GM21576 (cell line): ENCODE results near the gene TOR2A.
"Not testable (repeated sequence)": the region's sequence is repeated elsewhere in the genome, so short reads cannot be mapped to it uniquely, and the experiment has no call there.

Experiments
- ATAC-seq: cut with Tn5 transposase; IDR thresholded peaks from one replicate; pipeline ENCODE4 v1.9.1; 2021; ENCODE audit warnings: mild to moderate bottlenecking, moderate library complexity; ENCODE audit not compliant: unreplicated experiment

The TOR2A gene

DNA sequence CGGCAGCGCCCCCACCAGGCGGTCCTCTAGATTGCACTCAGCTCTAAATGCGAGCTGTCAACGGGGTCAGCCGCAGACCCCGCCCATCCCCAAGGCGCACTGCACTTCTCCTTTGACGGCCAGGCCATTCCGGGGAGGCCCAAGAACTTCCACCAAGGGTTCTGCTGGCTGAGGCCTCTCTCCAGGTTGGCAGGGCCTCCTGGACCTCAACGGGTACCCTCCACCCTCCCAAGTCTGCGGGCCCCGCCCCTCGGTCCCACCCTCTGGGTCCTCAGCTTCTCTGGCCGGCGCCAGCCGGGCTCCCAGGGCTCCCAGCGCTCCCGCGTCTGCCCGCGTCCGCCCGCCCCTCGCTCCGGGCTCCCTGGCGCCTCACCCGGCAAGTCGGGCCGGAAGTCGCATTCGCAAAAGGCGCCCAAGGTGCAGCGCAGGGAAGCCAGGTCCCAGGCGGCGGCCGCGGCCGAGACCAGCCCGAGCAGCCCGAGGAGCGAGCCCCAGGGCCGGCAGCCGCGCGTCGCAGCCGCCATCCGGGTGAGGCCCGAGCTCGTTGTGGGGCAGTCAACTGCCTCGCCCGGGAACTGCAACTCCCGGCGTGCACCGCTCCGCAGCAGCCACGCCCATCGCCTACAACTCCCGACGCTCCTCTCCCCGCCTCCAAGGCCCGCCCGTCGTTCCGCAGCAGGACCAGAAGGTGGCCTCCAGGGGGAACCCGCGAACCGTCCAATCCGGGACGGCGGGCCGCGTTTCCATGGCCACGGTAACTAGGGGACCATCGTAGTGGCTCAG, at the start of gene TOR2A:
Gene TOR2A (minus strand): TSS at position 548 of the 783 bp plus-strand sequence. CDS start 24 bp downstream, at position 524.
- ATAC-seq = peak; percentile 84

DNA sequence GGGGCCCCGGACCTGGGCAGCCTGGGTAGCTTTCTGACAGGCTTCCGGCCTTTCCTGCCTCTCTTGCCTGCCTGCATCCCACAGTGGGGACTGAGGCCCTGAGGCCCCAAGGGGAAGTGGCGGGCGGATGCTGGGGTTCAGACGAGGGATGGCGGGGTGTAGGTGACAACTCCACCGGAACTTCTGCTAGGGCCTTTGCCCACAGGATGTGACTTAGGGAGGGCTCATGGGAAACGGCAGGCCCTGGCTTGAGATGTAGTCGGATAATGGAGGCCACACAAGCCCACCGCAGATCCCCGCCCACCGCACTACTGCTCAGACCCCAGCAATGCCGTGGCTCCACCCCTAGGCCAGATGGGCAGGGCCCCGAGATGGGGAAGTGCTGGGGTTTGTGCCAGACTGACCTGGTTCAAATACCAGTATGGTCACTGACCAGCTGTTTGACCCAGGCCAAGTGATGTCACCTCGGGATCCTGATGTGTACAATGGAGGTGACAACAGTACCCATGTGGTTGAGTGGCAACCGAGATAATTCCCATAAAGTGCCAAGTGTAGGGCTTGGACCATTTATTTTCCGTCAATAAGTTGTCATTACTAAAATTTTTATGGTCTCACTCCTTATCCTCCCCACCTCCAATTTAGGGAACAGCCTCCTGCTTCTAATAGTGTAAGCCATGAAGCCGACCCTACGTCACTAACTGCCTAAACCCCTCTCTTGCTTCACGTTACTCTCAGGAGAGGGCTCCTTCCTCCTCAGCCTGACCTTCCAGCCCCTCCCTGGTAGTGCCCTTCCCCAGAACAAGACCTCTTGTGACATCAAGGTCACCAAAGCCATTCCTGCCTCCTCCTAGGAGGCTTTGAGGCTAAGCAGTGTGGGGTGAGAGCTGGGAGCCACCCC, 48.3 kb upstream of the TOR2A start:
- no peak for ATAC-seq

DNA sequence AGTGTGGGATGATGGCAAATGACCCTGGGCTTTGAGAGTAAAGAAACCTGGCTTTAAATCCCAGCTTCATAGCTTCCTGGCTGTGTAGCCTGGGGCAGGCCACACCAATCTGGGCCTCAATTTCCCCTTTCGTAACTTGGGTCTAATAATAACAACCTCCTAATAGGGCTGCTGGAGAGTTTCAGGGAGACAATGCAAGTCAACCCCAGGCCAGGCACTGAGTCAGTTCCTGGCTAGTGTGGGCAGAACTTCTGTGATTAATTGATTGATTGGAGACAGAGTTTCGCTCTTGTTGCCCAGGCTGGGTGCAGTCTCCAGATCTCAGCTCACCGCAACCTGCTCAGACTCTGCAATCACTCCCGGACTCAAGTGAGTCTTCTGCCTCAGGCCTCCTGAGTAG, 46.7 kb upstream of the TOR2A start:
- ATAC-seq = no peak

DNA sequence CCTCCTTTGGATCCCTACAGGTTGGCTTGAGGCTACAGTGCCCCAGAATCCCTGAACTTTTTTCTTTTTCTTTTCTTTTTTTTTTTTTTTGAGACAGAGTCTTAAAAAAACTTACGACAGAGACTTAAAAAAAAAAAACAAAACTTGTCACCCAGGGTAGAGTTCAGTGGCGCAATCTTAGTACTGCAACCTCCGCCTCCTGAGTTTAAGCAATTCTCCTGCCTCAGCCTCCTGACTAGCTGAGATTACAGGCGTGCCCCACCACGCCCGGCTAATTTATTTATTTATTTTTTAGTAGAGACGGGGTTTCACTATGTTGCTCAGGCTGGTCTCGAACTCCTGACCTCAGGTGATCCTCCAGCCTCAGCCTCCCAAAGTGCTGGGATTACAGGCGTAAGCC, 45.8 kb upstream of the TOR2A start:
- ATAC-seq = not testable (repeated sequence)

DNA sequence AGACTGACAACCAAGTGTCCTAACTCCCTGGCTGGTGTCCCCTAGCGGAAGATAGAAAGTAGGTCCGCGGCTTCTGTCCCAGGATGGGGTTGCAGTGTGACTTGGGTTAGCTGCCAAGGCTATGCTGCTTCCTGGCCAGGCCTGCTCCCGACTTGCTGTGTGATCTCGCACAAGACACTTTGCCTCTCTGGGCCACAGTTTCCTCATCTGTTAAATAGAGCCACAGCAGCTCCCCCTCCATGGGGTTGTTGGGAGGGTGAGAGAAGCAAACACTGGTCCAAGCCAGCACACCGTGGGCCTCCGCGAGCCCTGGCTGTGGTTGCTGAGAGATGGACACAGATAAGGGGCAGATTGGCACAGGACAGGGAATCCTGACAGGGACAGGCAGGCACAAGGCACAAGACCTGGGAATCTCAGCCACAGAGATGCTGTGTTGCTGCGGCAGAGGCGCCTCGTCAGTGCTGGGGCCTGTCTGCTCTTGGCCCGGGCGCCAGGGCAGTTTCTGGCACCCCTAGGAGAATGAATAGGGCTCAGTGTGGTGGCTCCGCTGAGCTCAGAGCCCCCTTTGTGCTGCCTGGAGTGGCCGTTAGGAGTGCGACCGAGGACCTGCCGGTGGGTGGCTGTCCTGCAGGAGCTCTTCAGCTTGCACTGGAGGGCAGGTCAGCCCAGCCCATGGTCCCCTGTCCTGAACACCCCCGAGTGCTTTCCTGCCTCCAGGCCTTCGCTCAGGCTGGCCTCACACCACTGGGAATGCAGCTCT, 45.2 kb upstream of the TOR2A start:
- ATAC-seq = no peak

DNA sequence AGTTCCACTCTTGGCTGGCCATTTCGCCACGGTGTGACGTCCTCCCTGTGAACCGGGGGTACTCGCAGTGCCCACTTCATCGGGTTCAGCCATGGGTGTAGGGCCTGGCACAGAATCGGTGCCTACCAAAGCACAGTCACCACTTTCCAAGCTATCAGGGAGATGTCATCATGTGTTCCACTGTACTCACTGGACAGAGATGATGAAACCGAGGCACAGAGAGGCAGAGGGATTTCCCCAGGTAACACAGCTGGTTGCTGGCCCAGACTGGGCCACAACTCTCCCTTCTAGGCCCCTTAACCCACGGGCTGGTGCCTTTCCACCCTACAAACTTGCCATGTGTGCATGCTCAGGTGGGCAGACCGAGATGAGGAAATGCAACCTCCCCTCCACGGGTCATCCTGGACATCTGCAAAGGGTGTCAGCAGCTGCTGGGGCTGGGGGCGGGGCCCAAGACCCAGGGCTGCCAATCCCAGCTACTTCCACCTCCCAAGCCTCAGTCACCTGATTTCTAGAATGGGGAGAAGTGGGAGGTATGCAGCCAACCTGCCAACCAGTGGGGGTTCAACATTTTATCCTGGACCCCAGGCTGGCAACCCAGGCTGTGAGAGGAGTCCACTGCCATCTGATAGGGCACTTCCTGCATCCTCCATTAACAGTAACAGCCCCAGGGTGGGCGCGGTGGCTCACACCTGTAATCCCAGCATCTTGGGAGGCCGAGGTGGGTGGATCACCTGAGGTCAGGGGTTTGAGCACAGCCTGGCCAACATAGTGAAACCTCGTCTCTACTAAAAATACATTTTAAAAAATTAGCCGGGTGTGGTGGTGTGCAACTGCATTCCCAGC, 44.3 kb upstream of the TOR2A start:
- ATAC-seq = peak; percentile 42

DNA sequence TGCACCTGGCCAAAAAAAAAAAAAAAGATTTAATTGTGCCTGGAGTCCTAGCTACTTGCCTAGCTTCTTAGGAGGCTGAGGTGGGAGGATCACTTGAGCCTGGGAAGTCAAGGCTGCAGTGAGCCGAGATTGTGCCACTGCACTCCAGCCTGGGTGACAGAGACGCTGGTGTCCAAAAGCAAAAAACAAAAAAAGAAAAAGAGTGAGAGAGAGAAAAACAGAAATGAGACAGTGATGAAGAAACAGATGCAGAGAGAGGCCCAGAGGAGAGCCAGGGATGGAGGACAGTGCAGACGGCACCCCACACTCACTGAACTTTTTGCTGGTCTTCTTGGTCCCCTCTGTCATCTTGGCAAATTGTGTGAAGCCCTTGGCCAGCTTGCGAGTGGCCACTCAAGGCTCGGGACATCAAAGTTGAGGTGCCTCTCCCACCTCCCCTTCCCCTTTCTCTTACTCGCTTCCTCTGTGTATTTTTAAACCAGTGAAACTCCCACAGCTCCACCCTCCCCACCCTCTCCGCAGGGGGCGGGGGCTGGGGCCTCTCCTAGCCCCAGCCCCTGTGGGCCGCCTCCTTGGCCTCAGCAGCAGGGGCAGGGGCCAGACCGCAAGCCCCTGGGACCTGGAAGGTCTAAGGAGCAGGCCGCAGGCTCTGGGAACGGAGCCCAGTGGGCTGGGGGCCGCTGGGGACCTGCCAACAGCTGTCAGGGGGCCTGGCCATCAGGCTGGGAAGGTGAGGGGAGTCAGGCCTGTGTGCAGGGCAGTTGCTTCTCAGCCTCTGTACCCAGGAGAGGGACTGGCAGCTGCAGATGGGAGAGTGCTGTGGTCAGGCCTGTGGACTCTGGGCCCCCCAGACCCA, 43.4 kb upstream of the TOR2A start, which contains the start of gene SH2D3C:
Gene SH2D3C (minus strand): TSS at position 387 of the 856 bp plus-strand sequence. CDS start 39 bp downstream, at position 348.
- peak; percentile 31 for ATAC-seq

DNA sequence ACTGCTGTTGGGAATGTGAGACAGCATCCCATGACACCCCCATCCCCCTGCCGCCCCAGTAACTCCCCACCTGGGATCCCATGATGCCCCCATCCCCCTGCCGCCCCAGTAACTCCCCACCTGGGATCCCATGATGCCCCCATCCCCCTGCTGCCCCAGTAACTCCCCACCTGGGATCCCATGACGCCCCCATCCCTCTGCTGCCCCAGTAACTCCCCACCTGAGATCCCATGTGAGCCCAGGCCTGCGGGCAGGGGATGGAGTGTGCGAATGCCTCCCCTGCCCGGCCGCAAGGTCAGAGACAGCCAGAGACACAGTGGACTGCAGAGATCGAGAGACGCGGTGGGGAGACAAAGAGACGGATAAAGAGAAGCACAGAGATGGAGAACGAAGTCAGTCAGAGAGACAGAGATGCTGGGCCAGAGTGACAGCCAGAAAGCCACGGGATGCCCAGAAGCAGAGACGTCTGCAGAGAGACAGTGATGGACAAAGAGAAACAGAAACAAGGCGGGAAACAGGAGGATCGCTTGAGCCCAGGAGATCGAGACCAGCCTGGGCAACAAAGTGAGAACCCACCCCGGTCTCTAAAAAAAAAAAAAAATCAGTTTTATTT, 42.4 kb upstream of the TOR2A start:
- no peak for ATAC-seq

DNA sequence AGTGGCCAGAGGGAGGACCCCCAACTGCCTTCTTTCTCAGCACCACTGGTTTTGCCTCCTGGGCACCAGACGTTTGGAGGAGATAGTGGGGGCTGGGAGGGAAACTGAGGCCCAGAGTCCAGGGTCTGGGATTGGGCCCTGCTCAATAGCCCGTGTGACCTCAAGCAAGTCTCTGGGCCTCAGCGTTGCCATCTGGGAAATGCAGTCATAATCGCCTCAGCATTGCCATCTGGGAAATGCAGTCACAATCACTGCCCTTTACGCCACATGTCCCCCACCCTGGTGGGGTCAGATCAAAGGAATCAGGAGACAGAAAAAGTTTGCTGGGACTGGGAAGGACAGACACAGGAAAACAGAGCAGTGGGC, 41.8 kb upstream of the TOR2A start:
- no peak for ATAC-seq

DNA sequence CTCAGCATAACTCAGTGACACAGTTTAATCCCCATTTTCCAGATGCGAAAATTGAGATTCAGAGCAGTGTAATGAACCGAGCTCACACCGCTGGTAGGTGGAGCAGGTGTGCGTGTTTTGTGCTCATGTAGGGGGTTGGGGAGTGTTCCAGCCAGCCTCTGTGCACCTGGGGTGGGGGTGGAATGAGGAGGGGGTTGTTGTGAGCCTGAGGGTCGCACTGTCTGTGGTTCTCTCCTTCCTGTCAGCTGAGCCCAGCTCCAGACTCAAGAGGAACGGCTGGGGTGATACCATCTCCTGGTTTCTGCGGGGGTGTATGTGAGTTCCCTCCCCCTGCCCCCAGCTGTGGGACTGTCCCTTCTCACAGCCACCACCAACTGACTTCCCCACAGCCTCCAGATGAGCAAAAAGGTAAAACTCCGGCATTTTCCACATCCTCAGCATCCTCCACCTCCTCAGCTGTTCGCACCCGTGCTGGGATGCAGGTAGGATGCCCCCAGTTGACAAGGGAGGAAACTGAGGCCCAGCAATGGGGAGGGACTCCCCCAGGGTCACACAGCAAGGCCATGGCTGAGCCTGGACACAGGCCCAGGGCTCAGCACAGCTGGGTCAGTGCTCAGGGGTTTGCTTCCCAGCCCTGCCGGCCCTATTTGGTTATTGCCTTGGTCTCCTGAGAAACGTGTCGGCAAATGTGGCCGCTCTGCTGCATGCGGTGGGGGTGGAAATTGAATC, 41.3 kb upstream of the TOR2A start:
- ATAC-seq = peak; percentile 27

DNA sequence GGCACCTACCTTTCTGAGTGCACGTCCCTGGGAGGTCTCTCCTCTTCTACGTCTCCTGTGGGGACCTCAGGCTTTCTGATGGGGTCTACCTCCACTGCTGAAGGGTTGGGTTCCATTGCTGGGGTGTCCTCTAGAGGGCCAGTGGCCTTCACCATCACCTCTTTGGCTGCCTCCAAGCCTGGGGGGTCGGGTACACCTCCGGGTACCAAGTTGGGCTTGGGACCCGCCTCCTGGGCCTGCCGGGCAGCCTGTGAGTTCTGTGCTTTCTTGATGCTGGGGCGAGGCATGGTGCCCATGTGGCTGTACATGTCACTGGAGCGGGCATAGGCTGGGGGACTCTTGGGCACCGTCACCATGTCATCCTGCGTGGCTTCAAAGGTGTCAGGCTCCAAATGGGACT, 38.9 kb upstream of the TOR2A start:
- ATAC-seq = no peak

DNA sequence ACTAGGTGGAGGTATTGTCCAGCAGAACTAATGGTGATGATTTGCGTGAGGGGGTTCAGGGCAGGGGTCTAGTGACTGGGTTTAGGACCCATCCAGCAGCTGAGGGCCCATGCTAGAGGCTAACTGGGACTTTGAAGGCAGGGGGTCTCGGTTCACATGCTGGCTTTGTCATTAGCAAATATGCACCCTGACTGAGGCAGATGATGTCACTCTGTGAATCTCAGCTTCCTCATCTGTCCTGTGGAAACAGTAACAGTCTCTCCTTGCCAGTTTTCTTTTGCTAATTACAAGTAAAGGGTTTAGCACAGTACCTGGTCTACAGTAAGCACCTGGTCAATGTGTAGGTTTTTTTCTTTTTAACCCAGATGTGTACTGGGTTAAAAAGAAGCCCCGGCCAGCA, 38.2 kb upstream of the TOR2A start:
- no peak for ATAC-seq

DNA sequence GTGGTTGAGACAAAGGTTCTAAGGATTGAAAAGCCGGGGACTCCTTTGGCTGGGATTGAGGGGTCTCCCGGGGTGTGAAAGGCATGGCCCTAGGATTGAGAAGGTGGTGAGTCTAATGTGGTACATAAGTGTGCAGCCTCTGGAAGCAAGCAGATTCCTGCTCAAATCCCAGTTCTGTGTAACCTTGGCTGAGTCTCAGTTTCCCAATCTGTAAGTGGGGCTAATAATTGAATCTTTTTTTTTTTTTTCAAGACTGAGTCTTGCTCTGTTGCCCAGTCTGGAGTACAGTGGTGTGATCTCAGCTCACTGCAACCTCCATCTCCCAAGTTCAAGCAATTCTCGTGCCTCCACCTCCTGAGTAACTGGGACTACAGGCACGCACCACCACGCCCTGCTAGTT, 37.5 kb upstream of the TOR2A start:
- ATAC-seq = no peak

DNA sequence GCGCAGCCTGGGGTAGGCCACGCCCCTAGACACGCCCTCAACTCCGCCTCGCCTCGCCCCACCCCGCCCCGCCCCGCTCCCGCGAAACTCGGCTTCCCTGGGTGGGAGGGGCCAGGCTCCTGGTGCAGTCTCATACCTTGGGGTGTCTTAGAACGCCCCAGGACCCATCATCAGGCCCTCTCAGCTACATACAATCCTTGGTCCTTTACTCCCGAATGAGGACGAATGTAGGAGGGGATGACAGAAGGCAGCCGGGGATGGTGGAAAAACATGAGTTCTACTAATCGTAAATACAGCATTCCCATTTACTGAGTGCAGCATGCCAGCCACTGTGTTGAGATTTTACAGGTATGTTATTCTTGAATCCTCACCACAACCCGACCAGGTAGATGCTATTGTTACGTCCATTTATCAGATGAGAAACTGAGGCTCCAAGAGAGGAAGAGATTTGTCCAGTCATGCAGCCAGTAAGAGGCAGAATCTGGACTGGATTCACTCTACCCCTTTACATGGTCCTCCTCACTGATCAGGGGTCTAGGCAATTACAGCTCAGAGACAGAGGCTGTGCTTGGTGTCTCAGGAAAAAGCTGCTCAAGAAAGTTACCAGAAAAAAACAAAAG, 36.6 kb upstream of the TOR2A start:
- no peak for ATAC-seq

DNA sequence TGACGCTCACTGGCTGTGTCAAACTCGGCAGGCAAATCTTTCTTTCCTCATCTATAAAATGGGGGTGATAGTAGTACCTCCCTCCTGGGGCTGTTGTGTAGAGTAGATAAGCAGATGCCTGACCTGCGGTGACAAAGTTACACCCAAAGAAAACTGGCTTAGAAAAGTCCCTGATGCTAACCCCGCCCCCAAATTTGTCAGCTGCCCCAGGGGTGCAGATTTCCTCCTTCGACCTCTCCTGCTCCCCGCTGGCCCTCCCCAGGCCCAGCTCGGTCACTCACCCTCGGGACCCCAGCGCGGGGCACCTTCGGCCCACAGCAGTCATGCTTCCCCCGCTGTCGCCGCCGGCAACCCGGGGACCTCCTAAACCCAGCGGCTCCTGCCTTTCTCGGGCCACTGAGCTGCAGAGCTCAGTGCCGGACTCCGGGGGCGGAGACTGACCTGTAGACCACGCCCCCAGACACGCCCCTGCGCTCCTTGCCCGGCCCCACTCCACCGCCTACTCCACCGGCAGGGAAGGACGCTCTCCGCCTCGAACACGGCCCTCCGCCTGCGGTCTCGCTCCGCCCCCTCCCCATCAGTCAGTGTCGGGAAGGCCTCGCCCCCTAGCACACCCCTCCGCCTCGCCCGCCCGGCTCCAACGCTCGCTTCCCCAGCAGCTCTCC, 35.9 kb upstream of the TOR2A start:
- ATAC-seq = peak; percentile 86

DNA sequence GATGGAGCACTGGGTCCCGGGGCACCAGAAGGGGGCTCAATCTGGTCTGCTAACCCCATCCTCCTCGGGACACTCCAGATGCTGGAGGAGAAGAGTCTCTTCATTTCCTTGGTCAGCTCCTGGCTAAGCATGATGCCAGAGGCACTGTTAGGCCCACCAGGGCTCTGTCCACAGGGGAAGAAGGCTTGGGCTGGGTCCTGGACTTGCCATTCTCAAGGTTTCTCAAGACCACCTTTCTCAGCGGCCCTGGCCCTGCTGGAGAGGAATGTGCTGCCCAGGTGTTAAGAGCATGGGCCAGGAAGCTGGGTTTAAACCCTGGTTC, 35.5 kb upstream of the TOR2A start:
- ATAC-seq = no peak

DNA sequence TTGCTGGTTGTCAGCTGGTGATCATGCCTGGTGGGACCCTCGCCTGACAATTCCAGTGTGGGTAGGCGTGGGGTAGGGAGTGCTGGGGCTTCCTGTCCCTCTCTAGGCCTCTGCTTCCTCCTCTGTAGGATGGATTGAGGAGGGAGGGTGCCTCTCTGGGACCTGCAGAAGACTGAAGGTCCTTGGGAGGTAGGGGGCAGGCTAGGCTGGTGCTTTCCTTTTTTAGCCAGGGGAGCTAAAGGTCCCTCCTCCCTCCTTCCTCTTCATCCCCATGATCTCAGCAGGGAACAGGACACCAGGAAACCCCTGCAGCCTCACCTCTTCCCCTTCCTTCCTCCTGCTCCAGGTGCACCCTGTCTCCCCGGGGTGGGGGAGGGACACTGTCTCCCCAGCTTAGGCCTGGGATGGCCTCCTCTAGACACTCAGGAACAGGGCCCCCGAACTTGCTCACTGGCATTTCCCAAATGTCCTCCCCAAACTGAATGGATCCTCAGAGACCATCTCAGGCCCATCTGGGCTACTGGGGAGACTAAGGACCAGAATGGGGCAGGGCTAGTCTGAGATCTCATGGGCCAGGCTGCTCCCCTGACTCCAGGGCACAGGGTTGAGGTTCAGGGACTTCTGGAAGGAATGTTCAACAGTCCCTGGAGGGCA, 35.0 kb upstream of the TOR2A start:
- no peak for ATAC-seq
